GM23338 (cell line): Measurements from ENCODE around the gene LNX1. TPM values are rescaled to one million over a fixed set of nuclear protein-coding genes. Genes with fewer than 3 reads are reported as not detected.

Source experiments
- ATAC-seq: fragments of 200-7000 bp; cut with Tn5 transposase; 3 replicates; pipeline ENCODE4 v1.9.1; 2020
- DNase-seq: peaks from one replicate; pipeline ENCODE4 v3.0.0-alpha.2; 2015; ENCODE audit warnings: low spot score
- H2AFZ ChIP-seq: fragments of 200-600 bp; sonication (generic); 2 replicates; pipeline ENCODE4 v1.8.0; 2016; ENCODE audit warnings: antibody characterized with exemption, mild to moderate bottlenecking, moderate library complexity
- H3F3A ChIP-seq: fragments of 200-600 bp; sonication (generic); replicated peaks from 2 replicates; pipeline ENCODE4 v1.8.0; 2017; ENCODE audit warnings: antibody characterized with exemption, mixed run types, low read depth
- H3K27ac ChIP-seq: fragments of 200-600 bp; sonication (generic); 2 replicates; pipeline ENCODE4 v1.6.1; 2016; ENCODE audit warnings: low read depth
- H3K27me3 ChIP-seq: fragments of 200-600 bp; sonication (generic); 2 replicates; pipeline ENCODE4 v1.8.0; 2016; ENCODE audit warnings: mild to moderate bottlenecking, mixed run types, moderate library complexity; ENCODE audit not compliant: insufficient read depth
- H3K36me3 ChIP-seq: fragments of 200-600 bp; sonication (generic); 2 replicates; pipeline ENCODE4 v1.8.0; 2016; ENCODE audit warnings: mild to moderate bottlenecking; ENCODE audit not compliant: insufficient read depth
- H3K4me1 ChIP-seq: fragments of 200-600 bp; sonication (generic); 2 replicates; pipeline ENCODE4 v1.8.0; 2016; ENCODE audit warnings: mild to moderate bottlenecking, moderate library complexity; ENCODE audit not compliant: insufficient read depth
- H3K4me2 ChIP-seq: fragments of 200-600 bp; sonication (generic); 2 replicates; pipeline ENCODE4 v1.7.1; 2017; ENCODE audit warnings: mixed run types
- H3K4me3 ChIP-seq: fragments of 200-600 bp; sonication (generic); 2 replicates; pipeline ENCODE4 v1.6.1; 2016; ENCODE audit warnings: mixed run types
- H3K79me2 ChIP-seq: fragments of 200-600 bp; sonication (generic); replicated peaks from 2 replicates; pipeline ENCODE4 v1.8.0; 2017; ENCODE audit warnings: mild to moderate bottlenecking; ENCODE audit not compliant: insufficient read depth
- H3K9me2 ChIP-seq: fragments of 200-600 bp; sonication (generic); 2 replicates; pipeline ENCODE4 v1.8.0; 2017; ENCODE audit not compliant: insufficient read depth
- H4K20me1 ChIP-seq: fragments of 200-600 bp; sonication (generic); replicated peaks from 2 replicates; pipeline ENCODE4 v1.8.0; 2017; ENCODE audit warnings: mild to moderate bottlenecking; ENCODE audit not compliant: insufficient read depth
- H3K27ac Mint-ChIP-seq: 2 replicates; pipeline ENCODE4 v1.8.0; 2020; ENCODE audit warnings: inconsistent platforms, mild to moderate bottlenecking, moderate library complexity, mixed read lengths
- H3K27me3 Mint-ChIP-seq: 3 replicates; pipeline ENCODE4 v1.8.0; 2022; ENCODE audit warnings: low read depth, mild to moderate bottlenecking, moderate library complexity, mixed read lengths, inconsistent platforms; ENCODE audit not compliant: insufficient read depth, poor library complexity
- H3K36me3 Mint-ChIP-seq: 3 replicates; pipeline ENCODE4 v1.8.0; 2021; ENCODE audit warnings: low read depth, mild to moderate bottlenecking, inconsistent platforms, moderate library complexity, mixed read lengths
- H3K4me1 Mint-ChIP-seq: 3 replicates; pipeline ENCODE4 v1.8.0; 2020; ENCODE audit warnings: mild to moderate bottlenecking, inconsistent platforms, mixed read lengths
- H3K4me3 Mint-ChIP-seq: 3 replicates; pipeline ENCODE4 v1.8.0; 2021; ENCODE audit warnings: moderate library complexity, mild to moderate bottlenecking, inconsistent platforms, mixed read lengths
- H3K9me3 Mint-ChIP-seq: 3 replicates; pipeline ENCODE4 v1.8.0; 2020; ENCODE audit warnings: moderate library complexity, mild to moderate bottlenecking, inconsistent platforms, mixed read lengths
- CREB1 ChIP-seq: fragments of 250-450 bp; sonication (Bioruptor Pico); IDR thresholded peaks from 2 replicates; pipeline ENCODE4 v1.5.0; 2020; ENCODE audit warnings: low read depth, mild to moderate bottlenecking, moderate library complexity
- CTCF ChIP-seq, 2 experiments: fragments of 200-600 bp in 1 of 2; sonication (generic) in 1 of 2; conservative IDR thresholded peaks; 2 replicates each; pipeline versions ENCODE4 v1.5.1 to v1.6.1; 2016 to 2017; ENCODE audit warnings: antibody characterized with exemption in 2 of 2, low read depth in 2 of 2, mild to moderate bottlenecking in 2 of 2, moderate library complexity in 1 of 2
- EZH2 ChIP-seq: fragments of 200-600 bp; sonication (generic); IDR thresholded peaks from one replicate; pipeline ENCODE4 v1.8.0; 2017; ENCODE audit warnings: antibody characterized with exemption, mild to moderate bottlenecking, low read depth; ENCODE audit not compliant: unreplicated experiment
- EZH2phosphoT487 ChIP-seq: fragments of 200-600 bp; sonication (generic); IDR thresholded peaks from one replicate; pipeline ENCODE4 v1.8.1; 2018; ENCODE audit warnings: antibody characterized with exemption; ENCODE audit not compliant: unreplicated experiment
- JUNB ChIP-seq: IDR thresholded peaks from one replicate; pipeline ENCODE4 v1.6.1; 2016; ENCODE audit warnings: antibody characterized with exemption; ENCODE audit not compliant: unreplicated experiment
- NANOG ChIP-seq: IDR thresholded peaks from 2 replicates; pipeline ENCODE4 v1.6.1; 2016; ENCODE audit warnings: antibody characterized with exemption, borderline replicate concordance
- POLR2AphosphoS5 ChIP-seq: IDR thresholded peaks from 2 replicates; pipeline ENCODE4 v1.6.1; 2016; ENCODE audit warnings: antibody characterized with exemption, low read depth
- REST ChIP-seq: IDR thresholded peaks from one replicate; pipeline ENCODE4 v1.6.1; 2018; ENCODE audit warnings: antibody characterized with exemption; ENCODE audit not compliant: unreplicated experiment
- STAT1 ChIP-seq: IDR thresholded peaks from one replicate; pipeline ENCODE4 v1.6.1; 2016; ENCODE audit warnings: antibody characterized with exemption; ENCODE audit not compliant: unreplicated experiment
- ZNF114 ChIP-seq: fragments of 250-450 bp; sonication (Bioruptor Pico); IDR thresholded peaks from 2 replicates; pipeline ENCODE4 v1.5.0; 2020; ENCODE audit warnings: mild to moderate bottlenecking, moderate library complexity
- ZNF331 ChIP-seq: fragments of 250-450 bp; sonication (Bioruptor Pico); IDR thresholded peaks from 2 replicates; pipeline ENCODE4 v1.5.0; 2020; ENCODE audit warnings: low read depth, mild to moderate bottlenecking, moderate library complexity
- polyA plus RNA-seq: library from polyadenylated mRNA; unstranded; fragments of >200 nt; fragmentation: Nextera tagmentation; extraction: Ambion mirVana; gene quantifications from 2 replicates; pipeline ENCODE4 v1.2.1, GENCODE V29; 2016
- total RNA-seq: library from RNA; depleted of rRNA; stranded (reverse); fragments of >200 nt; shearing (Covaris generic); gene quantifications from 2 replicates; pipeline ENCODE4 v1.2.3, GENCODE V29; 2014
- TF ChIP-seq, protein P1 (sequence below): fragments of 250-450 bp; sonication (Bioruptor Pico); IDR thresholded peaks from 2 replicates; pipeline ENCODE4 v1.5.0; 2020; ENCODE audit warnings: mild to moderate bottlenecking, moderate library complexity
- TF ChIP-seq, protein P2 (sequence below): IDR thresholded peaks from 2 replicates; pipeline ENCODE4 v1.6.1; 2016; ENCODE audit warnings: antibody characterized with exemption

Gene LNX1
- total and polyA plus RNA-seq, 2 experiments from 2014 or later = 5.4 to 6.4 TPM

DNA sequence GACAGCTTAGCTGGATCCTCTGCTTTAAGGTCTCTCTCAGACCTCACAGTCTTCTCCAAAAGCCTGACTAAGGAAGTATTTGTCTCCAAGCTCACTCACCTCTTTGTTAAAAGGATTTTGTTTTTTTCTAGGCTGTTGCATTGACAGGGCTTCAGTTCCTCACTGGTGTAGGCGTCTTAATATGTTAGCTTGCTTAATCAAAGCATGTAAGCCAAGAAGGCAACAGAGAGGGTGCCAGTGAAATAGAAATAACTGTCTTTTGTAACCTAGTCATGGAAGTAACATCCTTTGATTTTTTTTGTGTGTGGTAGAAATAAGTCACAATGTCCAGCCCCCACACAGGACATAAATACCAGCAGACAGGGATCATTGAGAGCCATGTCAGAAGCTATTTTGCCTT, 155.0 kb downstream of the LNX1 start:
- Histone ChIP-seq H3K9me2 (no peaks in the 10 kb centered on the region), H2AFZ (no peak overlapping the region)
- H3K4me3 Mint-ChIP-seq = no peak overlapping the region

More for the DNA sequence above, 155.0 kb downstream of the LNX1 start:
- H3K4me1 Mint-ChIP-seq = no peaks in the 10 kb centered on the region
- peaks cover 6% of the 10 kb centered on the region; the same call in 1 of the 2 replicates for H3K79me2 ChIP-seq
- H3K36me3 ChIP-seq = no peaks in the 10 kb centered on the region; the same call in 1 of the 2 replicates
- no peak overlapping the region for H3K27ac ChIP-seq
- no peak overlapping the region for H3K4me2 ChIP-seq
- H3K27me3 Mint-ChIP-seq = peaks cover 2% of the 10 kb centered on the region
- H3K36me3 Mint-ChIP-seq = peaks cover 21% of the 10 kb centered on the region; the same call in 2 of the 3 replicates
- H3K4me3 ChIP-seq = no peak overlapping the region
- no peak for ATAC-seq
- no peak overlapping the region; the same call in 1 of the 2 replicates for H3K27ac Mint-ChIP-seq
- peaks cover 11% of the 10 kb centered on the region for H4K20me1 ChIP-seq
- no peak for DNase-seq
- no peaks in the 10 kb centered on the region for H3K4me1 ChIP-seq
- no peaks in the 10 kb centered on the region for H3F3A ChIP-seq
- TF ChIP-seq ZNF114 (CRISPR knock-in tag) = no peak
- TF ChIP-seq STAT1 = no peak
- TF ChIP-seq, protein P1, sequence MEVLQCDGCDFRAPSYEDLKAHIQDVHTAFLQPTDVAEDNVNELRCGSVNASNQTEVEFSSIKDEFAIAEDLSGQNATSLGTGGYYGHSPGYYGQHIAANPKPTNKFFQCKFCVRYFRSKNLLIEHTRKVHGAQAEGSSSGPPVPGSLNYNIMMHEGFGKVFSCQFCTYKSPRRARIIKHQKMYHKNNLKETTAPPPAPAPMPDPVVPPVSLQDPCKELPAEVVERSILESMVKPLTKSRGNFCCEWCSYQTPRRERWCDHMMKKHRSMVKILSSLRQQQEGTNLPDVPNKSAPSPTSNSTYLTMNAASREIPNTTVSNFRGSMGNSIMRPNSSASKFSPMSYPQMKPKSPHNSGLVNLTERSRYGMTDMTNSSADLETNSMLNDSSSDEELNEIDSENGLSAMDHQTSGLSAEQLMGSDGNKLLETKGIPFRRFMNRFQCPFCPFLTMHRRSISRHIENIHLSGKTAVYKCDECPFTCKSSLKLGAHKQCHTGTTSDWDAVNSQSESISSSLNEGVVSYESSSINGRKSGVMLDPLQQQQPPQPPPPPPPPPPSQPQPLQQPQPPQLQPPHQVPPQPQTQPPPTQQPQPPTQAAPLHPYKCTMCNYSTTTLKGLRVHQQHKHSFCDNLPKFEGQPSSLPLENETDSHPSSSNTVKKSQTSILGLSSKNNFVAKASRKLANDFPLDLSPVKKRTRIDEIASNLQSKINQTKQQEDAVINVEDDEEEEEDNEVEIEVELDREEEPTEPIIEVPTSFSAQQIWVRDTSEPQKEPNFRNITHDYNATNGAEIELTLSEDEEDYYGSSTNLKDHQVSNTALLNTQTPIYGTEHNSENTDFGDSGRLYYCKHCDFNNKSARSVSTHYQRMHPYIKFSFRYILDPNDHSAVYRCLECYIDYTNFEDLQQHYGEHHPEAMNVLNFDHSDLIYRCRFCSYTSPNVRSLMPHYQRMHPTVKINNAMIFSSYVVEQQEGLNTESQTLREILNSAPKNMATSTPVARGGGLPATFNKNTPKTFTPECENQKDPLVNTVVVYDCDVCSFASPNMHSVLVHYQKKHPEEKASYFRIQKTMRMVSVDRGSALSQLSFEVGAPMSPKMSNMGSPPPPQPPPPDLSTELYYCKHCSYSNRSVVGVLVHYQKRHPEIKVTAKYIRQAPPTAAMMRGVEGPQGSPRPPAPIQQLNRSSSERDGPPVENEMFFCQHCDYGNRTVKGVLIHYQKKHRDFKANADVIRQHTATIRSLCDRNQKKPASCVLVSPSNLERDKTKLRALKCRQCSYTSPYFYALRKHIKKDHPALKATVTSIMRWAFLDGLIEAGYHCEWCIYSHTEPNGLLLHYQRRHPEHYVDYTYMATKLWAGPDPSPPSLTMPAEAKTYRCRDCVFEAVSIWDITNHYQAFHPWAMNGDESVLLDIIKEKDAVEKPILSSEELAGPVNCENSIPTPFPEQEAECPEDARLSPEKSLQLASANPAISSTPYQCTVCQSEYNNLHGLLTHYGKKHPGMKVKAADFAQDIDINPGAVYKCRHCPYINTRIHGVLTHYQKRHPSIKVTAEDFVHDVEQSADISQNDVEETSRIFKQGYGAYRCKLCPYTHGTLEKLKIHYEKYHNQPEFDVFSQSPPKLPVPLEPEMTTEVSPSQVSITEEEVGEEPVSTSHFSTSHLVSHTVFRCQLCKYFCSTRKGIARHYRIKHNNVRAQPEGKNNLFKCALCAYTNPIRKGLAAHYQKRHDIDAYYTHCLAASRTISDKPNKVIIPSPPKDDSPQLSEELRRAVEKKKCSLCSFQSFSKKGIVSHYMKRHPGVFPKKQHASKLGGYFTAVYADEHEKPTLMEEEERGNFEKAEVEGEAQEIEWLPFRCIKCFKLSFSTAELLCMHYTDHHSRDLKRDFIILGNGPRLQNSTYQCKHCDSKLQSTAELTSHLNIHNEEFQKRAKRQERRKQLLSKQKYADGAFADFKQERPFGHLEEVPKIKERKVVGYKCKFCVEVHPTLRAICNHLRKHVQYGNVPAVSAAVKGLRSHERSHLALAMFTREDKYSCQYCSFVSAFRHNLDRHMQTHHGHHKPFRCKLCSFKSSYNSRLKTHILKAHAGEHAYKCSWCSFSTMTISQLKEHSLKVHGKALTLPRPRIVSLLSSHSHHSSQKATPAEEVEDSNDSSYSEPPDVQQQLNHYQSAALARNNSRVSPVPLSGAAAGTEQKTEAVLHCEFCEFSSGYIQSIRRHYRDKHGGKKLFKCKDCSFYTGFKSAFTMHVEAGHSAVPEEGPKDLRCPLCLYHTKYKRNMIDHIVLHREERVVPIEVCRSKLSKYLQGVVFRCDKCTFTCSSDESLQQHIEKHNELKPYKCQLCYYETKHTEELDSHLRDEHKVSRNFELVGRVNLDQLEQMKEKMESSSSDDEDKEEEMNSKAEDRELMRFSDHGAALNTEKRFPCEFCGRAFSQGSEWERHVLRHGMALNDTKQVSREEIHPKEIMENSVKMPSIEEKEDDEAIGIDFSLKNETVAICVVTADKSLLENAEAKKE (CRISPR knock-in tag) = no peak
- TF ChIP-seq POLR2AphosphoS5 = no peak
- no peak for TF ChIP-seq EZH2
- no peak for TF ChIP-seq ZNF331 (CRISPR knock-in tag)
- TF ChIP-seq, protein P2, sequence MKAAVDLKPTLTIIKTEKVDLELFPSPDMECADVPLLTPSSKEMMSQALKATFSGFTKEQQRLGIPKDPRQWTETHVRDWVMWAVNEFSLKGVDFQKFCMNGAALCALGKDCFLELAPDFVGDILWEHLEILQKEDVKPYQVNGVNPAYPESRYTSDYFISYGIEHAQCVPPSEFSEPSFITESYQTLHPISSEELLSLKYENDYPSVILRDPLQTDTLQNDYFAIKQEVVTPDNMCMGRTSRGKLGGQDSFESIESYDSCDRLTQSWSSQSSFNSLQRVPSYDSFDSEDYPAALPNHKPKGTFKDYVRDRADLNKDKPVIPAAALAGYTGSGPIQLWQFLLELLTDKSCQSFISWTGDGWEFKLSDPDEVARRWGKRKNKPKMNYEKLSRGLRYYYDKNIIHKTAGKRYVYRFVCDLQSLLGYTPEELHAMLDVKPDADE = no peak
- TF ChIP-seq REST = no peak
- TF ChIP-seq CREB1 (CRISPR knock-in tag) = no peak
- TF ChIP-seq EZH2phosphoT487 = no peak
- no peak for TF ChIP-seq JUNB
- TF ChIP-seq CTCF (conservative IDR thresholded peaks at IDR 0.05; ENCODE audit: low read depth in 2 of 2) = no peak
- TF ChIP-seq NANOG = no peak
- no peaks in the 10 kb centered on the region for H3K27me3 ChIP-seq
- H3K9me3 Mint-ChIP-seq = no peaks in the 10 kb centered on the region; the same call in 2 of the 3 replicates
